H9 (cell line): Measurements from ENCODE around the gene SLFN5. TPM values are rescaled to one million over a fixed set of nuclear protein-coding genes. Genes with fewer than 3 reads are reported as not detected.

ENCODE experiments used
- DNase-seq: peaks from one replicate; pipeline ENCODE4 v3.0.0-alpha.2; 2017
- H2AFZ ChIP-seq: one replicate; pipeline ENCODE4 v1.6.1; 2013; ENCODE audit warnings: mild to moderate bottlenecking, low read length, control low read depth, moderate library complexity
- H2AK5ac ChIP-seq: 2 replicates; pipeline ENCODE4 v1.6.1; 2013; ENCODE audit warnings: low read length, control low read depth, mixed read lengths; ENCODE audit not compliant: insufficient read length
- H2BK120ac ChIP-seq: one replicate; pipeline ENCODE4 v1.6.1; 2013; ENCODE audit warnings: low read depth, mild to moderate bottlenecking, low read length, control low read depth, inconsistent platforms; ENCODE audit not compliant: poor library complexity, severe bottlenecking
- H2BK12ac ChIP-seq: 2 replicates; pipeline ENCODE4 v1.6.1; 2013; ENCODE audit warnings: low read length, control low read depth, mixed read lengths, low read depth; ENCODE audit not compliant: insufficient read length
- H2BK15ac ChIP-seq: 2 replicates; pipeline ENCODE4 v1.6.1; 2013; ENCODE audit warnings: low read depth, low read length, control low read depth
- H2BK20ac ChIP-seq: one replicate; pipeline ENCODE4 v1.6.1; 2013; ENCODE audit warnings: low read depth, mild to moderate bottlenecking, low read length, control low read depth, inconsistent platforms; ENCODE audit not compliant: poor library complexity, severe bottlenecking
- H2BK5ac ChIP-seq: 2 replicates; pipeline ENCODE4 v1.6.1; 2013; ENCODE audit warnings: low read length, control low read depth, mixed read lengths; ENCODE audit not compliant: insufficient read length
- H3K14ac ChIP-seq: 2 replicates; pipeline ENCODE4 v1.6.1; 2013; ENCODE audit warnings: low read length, control low read depth; ENCODE audit not compliant: insufficient read depth
- H3K18ac ChIP-seq: 2 replicates; pipeline ENCODE4 v1.6.1; 2013; ENCODE audit warnings: low read depth, mild to moderate bottlenecking, mixed read lengths, low read length, control low read depth; ENCODE audit not compliant: insufficient read length
- H3K23ac ChIP-seq: 2 replicates; pipeline ENCODE4 v1.6.1; 2013; ENCODE audit warnings: low read length, control low read depth, mixed read lengths, low read depth; ENCODE audit not compliant: insufficient read length
- H3K23me2 ChIP-seq: 2 replicates; pipeline ENCODE4 v1.6.1; 2013; ENCODE audit warnings: low read depth, mild to moderate bottlenecking, mixed read lengths, low read length, control low read depth; ENCODE audit not compliant: insufficient read length, poor library complexity, severe bottlenecking
- H3K27ac ChIP-seq: 2 replicates; pipeline ENCODE4 v1.5.1; 2013; ENCODE audit warnings: low read length, control low read depth, mixed read lengths, low read depth; ENCODE audit not compliant: insufficient read length
- H3K27me3 ChIP-seq: 2 replicates; pipeline ENCODE4 v1.6.1; 2013; ENCODE audit warnings: low read length, control low read depth, inconsistent platforms; ENCODE audit not compliant: insufficient read depth
- H3K4ac ChIP-seq: 2 replicates; pipeline ENCODE4 v1.6.1; 2013; ENCODE audit warnings: low read depth, mild to moderate bottlenecking, control low read depth, inconsistent platforms, low read length, moderate library complexity
- H3K4me1 ChIP-seq: 2 replicates; pipeline ENCODE4 v1.6.1; 2013; ENCODE audit warnings: low read length, control low read depth, inconsistent platforms; ENCODE audit not compliant: insufficient read depth
- H3K4me2 ChIP-seq: 2 replicates; pipeline ENCODE4 v1.6.1; 2013; ENCODE audit warnings: low read length, control low read depth, mixed read lengths; ENCODE audit not compliant: insufficient read length, insufficient read depth
- H3K56ac ChIP-seq: 2 replicates; pipeline ENCODE4 v1.6.1; 2013; ENCODE audit warnings: low read depth, mild to moderate bottlenecking, mixed read lengths, low read length, control low read depth; ENCODE audit not compliant: insufficient read length
- H3K79me1 ChIP-seq: 2 replicates; pipeline ENCODE4 v1.6.1; 2013; ENCODE audit warnings: low read depth, mild to moderate bottlenecking, moderate library complexity, low read length, control low read depth, inconsistent platforms; ENCODE audit not compliant: insufficient read depth, poor library complexity, severe bottlenecking
- H3K79me2 ChIP-seq: 2 replicates; pipeline ENCODE4 v1.6.1; 2013; ENCODE audit warnings: low read length, control low read depth, inconsistent platforms; ENCODE audit not compliant: insufficient read depth
- H3K9ac ChIP-seq: 2 replicates; pipeline ENCODE4 v1.6.1; 2013; ENCODE audit warnings: low read length, control low read depth, mixed read lengths; ENCODE audit not compliant: insufficient read length; ENCODE audit errors: extremely low read depth
- H3K9me3 ChIP-seq: one replicate; pipeline ENCODE4 v1.6.1; 2013; ENCODE audit warnings: low read depth, low read length, inconsistent platforms; ENCODE audit not compliant: control insufficient read depth
- H3T11ph ChIP-seq: one replicate; pipeline ENCODE4 v1.6.1; 2013; ENCODE audit warnings: mild to moderate bottlenecking, low read length, control low read depth, inconsistent platforms
- H4K20me1 ChIP-seq: one replicate; pipeline ENCODE4 v1.6.1; 2013; ENCODE audit not compliant: control insufficient read depth, insufficient read length, insufficient read depth
- H4K5ac ChIP-seq: 2 replicates; pipeline ENCODE4 v1.6.1; 2013; ENCODE audit warnings: low read depth, mild to moderate bottlenecking, mixed read lengths, low read length, control low read depth; ENCODE audit not compliant: insufficient read length
- H4K8ac ChIP-seq: replicated peaks from 2 replicates; pipeline ENCODE4 v1.6.1; 2013; ENCODE audit warnings: low read length, control low read depth, mixed read lengths, low read depth; ENCODE audit not compliant: insufficient read length
- H4K91ac ChIP-seq: 2 replicates; pipeline ENCODE4 v1.6.1; 2013; ENCODE audit warnings: low read depth, mild to moderate bottlenecking, moderate library complexity, mixed read lengths, low read length, control low read depth; ENCODE audit not compliant: insufficient read length
- H3K27ac Mint-ChIP-seq, 3 experiments: 2 replicates in 2 of 3; 3 replicates in 1 of 3; pipeline ENCODE4 v1.8.0; 2020 to 2021; ENCODE audit warnings: mixed read lengths in 3 of 3, mild to moderate bottlenecking in 1 of 3, moderate library complexity in 1 of 3
- H3K27me3 Mint-ChIP-seq: 2 replicates; pipeline ENCODE4 v1.8.0; 2021; ENCODE audit warnings: low read depth, mild to moderate bottlenecking, moderate library complexity, mixed read lengths
- H3K36me3 Mint-ChIP-seq, 3 experiments: 2 replicates in 2 of 3; 3 replicates in 1 of 3; pipeline ENCODE4 v1.8.0; 2020 to 2021; ENCODE audit warnings: low read depth in 3 of 3, mixed read lengths in 3 of 3; ENCODE audit not compliant: insufficient read depth in 1 of 3
- H3K4me1 Mint-ChIP-seq, 2 experiments: 2 replicates each; pipeline ENCODE4 v1.8.0; 2020; ENCODE audit warnings: mixed read lengths in 2 of 2
- H3K4me3 Mint-ChIP-seq, 2 experiments: 2 replicates in 1 of 2; 3 replicates in 1 of 2; pipeline ENCODE4 v1.8.0; 2020 to 2021; ENCODE audit warnings: mild to moderate bottlenecking in 2 of 2, mixed read lengths in 2 of 2, moderate library complexity in 1 of 2
- H3K9me3 Mint-ChIP-seq, 2 experiments: 2 replicates in 1 of 2; 3 replicates in 1 of 2; pipeline ENCODE4 v1.8.0; 2020; ENCODE audit warnings: mild to moderate bottlenecking in 2 of 2, mixed read lengths in 2 of 2, moderate library complexity in 1 of 2
- WGBS: extraction: QIAGEN DNeasy Blood & Tissue Kit; methylation state at CpG from one replicate; pipeline ENCODE4 v1.1.7; 2013; ENCODE audit warnings: missing lambda C conversion rate, low lambda C conversion rate, mixed read lengths; ENCODE audit not compliant: insufficient read length; ENCODE audit errors: extremely low coverage; 5-methylcytosine and 5-hydroxymethylcytosine counted together
- total RNA-seq: library from RNA; stranded (reverse); gene quantifications from 2 replicates; pipeline ENCODE4 v1.2.1, GENCODE V29; 2021
- TF ChIP-seq, protein P1 (sequence below): fragments of 200-600 bp; sonication (generic); conservative IDR thresholded peaks from 3 replicates; pipeline ENCODE4 v1.8.0; 2021; ENCODE audit warnings: antibody characterized with exemption, mild to moderate bottlenecking

The SLFN5 gene
- total RNA-seq, 1 experiment from 2014 or later = 2.9 TPM

DNA sequence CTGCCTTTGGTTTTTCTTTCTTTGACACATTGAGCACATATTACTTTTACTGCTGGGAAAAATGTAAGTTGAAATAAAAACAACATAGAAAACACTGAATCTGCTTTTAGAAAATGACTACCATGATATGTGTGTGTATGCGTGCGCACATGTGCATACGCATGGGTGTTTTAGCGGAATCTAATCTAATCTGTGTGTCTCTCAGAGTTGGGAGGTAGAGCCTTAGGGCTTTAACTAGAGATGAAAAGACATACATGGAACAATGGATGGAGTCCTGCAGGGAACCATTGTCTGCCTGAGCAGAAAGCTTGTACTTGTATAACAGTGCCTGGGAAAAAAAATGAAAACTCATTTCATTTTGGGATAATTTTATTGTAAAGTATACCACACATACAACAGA, 12.4 kb downstream of the SLFN5 start:
- Histone ChIP-seq H2BK120ac (no peak overlapping the region), H3K79me2 (no peaks in the 10 kb centered on the region), H4K8ac (no peak overlapping the region), H2BK20ac (no peak overlapping the region), H3K18ac (no peak overlapping the region), H3K9me3 (no peaks in the 10 kb centered on the region), H4K20me1 (no peaks in the 10 kb centered on the region), H2BK15ac (no peak overlapping the region), H3T11ph (no peak overlapping the region), H3K23ac (no peak overlapping the region), H3K14ac (no peak overlapping the region), H2AFZ (no peak overlapping the region), H3K4me2 (no peak overlapping the region), H2BK12ac (no peak overlapping the region), H3K9ac (no peak overlapping the region), H3K79me1 (no peaks in the 10 kb centered on the region), H3K4ac (no peak overlapping the region), H3K23me2 (no peaks in the 10 kb centered on the region), H4K91ac (no peak overlapping the region), H3K27me3 (no peaks in the 10 kb centered on the region), H4K5ac (no peak overlapping the region), H2AK5ac (no peak overlapping the region), H3K56ac (no peak overlapping the region), H2BK5ac (no peak overlapping the region), H3K27ac (no peak overlapping the region), H3K4me1 (no peaks in the 10 kb centered on the region)
- no peak overlapping the region for H3K27ac Mint-ChIP-seq
- H3K4me1 Mint-ChIP-seq = peaks cover 3 to 6% of the 10 kb centered on the region in 2 experiments; a peak in 2 of 4 replicates
- no peak overlapping the region for H3K4me3 Mint-ChIP-seq
- TF ChIP-seq, protein P1, sequence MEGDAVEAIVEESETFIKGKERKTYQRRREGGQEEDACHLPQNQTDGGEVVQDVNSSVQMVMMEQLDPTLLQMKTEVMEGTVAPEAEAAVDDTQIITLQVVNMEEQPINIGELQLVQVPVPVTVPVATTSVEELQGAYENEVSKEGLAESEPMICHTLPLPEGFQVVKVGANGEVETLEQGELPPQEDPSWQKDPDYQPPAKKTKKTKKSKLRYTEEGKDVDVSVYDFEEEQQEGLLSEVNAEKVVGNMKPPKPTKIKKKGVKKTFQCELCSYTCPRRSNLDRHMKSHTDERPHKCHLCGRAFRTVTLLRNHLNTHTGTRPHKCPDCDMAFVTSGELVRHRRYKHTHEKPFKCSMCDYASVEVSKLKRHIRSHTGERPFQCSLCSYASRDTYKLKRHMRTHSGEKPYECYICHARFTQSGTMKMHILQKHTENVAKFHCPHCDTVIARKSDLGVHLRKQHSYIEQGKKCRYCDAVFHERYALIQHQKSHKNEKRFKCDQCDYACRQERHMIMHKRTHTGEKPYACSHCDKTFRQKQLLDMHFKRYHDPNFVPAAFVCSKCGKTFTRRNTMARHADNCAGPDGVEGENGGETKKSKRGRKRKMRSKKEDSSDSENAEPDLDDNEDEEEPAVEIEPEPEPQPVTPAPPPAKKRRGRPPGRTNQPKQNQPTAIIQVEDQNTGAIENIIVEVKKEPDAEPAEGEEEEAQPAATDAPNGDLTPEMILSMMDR = no peak
- no peaks in the 10 kb centered on the region for H3K36me3 Mint-ChIP-seq
- DNase-seq = no peak
- no CpG with 5 or more reads among the region's 4 CpGs for WGBS
- H3K9me3 Mint-ChIP-seq = no peaks in the 10 kb centered on the region
- H3K27me3 Mint-ChIP-seq = peaks cover 7% of the 10 kb centered on the region
